Measurements from ENCODE around the gene GKN2. TPM values are rescaled to one million over a fixed set of nuclear protein-coding genes. Genes with fewer than 3 reads are reported as not detected.
"Not testable (repeated sequence)": the region's sequence is repeated elsewhere in the genome, so short reads cannot be mapped to it uniquely, and the experiment has no call there.

The GKN2 gene
- total RNA-seq, 2 experiments from 2014 or later: not detected

GRCh38 chr2:68909793-68910674 lies 42.7 kb downstream of the GKN2 start:
- H3K27me3 Mint-ChIP-seq: no peaks in the 10 kb centered on the region
- DNase-seq (peak; percentile 89), ATAC-seq (no peak)
- H3K9me3 Mint-ChIP-seq (ENCODE audit: low read depth): peaks cover 2% of the 10 kb centered on the region
- CTCF ChIA-PET: interaction anchor here (0.7 to 6.2 kb wide), 16 partner anchors 15 to 445 kb away, joined by 3 to 56 read pairs (median 6); partner anchors contain the start of genes APLF and FBXO48
- no peak overlapping the region for H3K4me3 Mint-ChIP-seq
- peaks cover 7% of the 10 kb centered on the region for H3K36me3 Mint-ChIP-seq
- peak overlapping the region; percentile 77 for H3K27ac Mint-ChIP-seq
- H3K4me1 Mint-ChIP-seq: peaks cover 40% of the 10 kb centered on the region

- DNase-seq (peak; percentile 96), ATAC-seq (peak; percentile 91)
- peak overlapping the region; percentile 38 for H3K4me3 Mint-ChIP-seq
- CTCF ChIA-PET: interaction anchor here (0.7 to 6.2 kb wide), 24 partner anchors 12 to 712 kb away, joined by 3 to 56 read pairs (median 4); partner anchors contain the start of genes APLF and FBXO48
- H3K27me3 Mint-ChIP-seq: no peaks in the 10 kb centered on the region
- peaks cover 38% of the 10 kb centered on the region for H3K4me1 Mint-ChIP-seq
- H3K9me3 Mint-ChIP-seq (ENCODE audit: low read depth): peaks cover 2% of the 10 kb centered on the region
- H3K36me3 Mint-ChIP-seq: peaks cover 15% of the 10 kb centered on the region
- peak overlapping the region; percentile 92 for H3K27ac Mint-ChIP-seq
Measured at GRCh38 chr2:68908392-68908970, 44.2 kb downstream of the GKN2 start.

- H3K27ac Mint-ChIP-seq: peak overlapping the region; percentile 92
- CTCF ChIA-PET: interaction anchor here (0.7 to 6.2 kb wide), 24 partner anchors 12 to 712 kb away, joined by 3 to 56 read pairs (median 4); partner anchors contain the start of genes APLF and FBXO48
- peaks cover 38% of the 10 kb centered on the region for H3K4me1 Mint-ChIP-seq
- H3K9me3 Mint-ChIP-seq (ENCODE audit: low read depth): peaks cover 4% of the 10 kb centered on the region
- no peak for DNase-seq
- peaks cover 20% of the 10 kb centered on the region for H3K36me3 Mint-ChIP-seq
- peak overlapping the region; percentile 38 for H3K4me3 Mint-ChIP-seq
- ATAC-seq: no peak
- H3K27me3 Mint-ChIP-seq: no peaks in the 10 kb centered on the region
Measured at GRCh38 chr2:68907920-68908253, 44.8 kb downstream of the GKN2 start.

GRCh38 chr2:68907232-68907919 lies 45.3 kb downstream of the GKN2 start:
- ATAC-seq: no peak
- no peaks in the 10 kb centered on the region for H3K27me3 Mint-ChIP-seq
- H3K4me1 Mint-ChIP-seq: peaks cover 38% of the 10 kb centered on the region
- H3K27ac Mint-ChIP-seq: peak overlapping the region; percentile 92
- DNase-seq: no peak
- no peak overlapping the region for H3K4me3 Mint-ChIP-seq
- CTCF ChIA-PET: interaction anchor here (0.8 to 6.2 kb wide), 18 partner anchors 18 to 711 kb away, joined by 3 to 56 read pairs (median 6); partner anchors contain the start of genes APLF and FBXO48
- H3K9me3 Mint-ChIP-seq (ENCODE audit: low read depth): peaks cover 8% of the 10 kb centered on the region
- H3K36me3 Mint-ChIP-seq: peaks cover 24% of the 10 kb centered on the region

- CTCF ChIA-PET: interaction anchor here (2.0 to 6.2 kb wide), 7 partner anchors 18 to 441 kb away, joined by 9 to 56 read pairs (median 21); partner anchors contain the start of genes APLF and FBXO48
- Mint-ChIP-seq H3K4me3 (no peak overlapping the region), H3K4me1 (peaks cover 38% of the 10 kb centered on the region), H3K27ac (peak overlapping the region; percentile 50), H3K27me3 (no peaks in the 10 kb centered on the region), H3K9me3 (ENCODE audit: low read depth) (peaks cover 11% of the 10 kb centered on the region), H3K36me3 (peaks cover 30% of the 10 kb centered on the region)
- no peak for DNase-seq
- ATAC-seq: no peak
Measured at GRCh38 chr2:68906716-68907115, 46.0 kb downstream of the GKN2 start.

GRCh38 chr2:68905116-68905515 lies 47.6 kb downstream of the GKN2 start:
- CTCF ChIA-PET: interaction anchor here (1.1 to 6.2 kb wide), 2 partner anchors 26 to 67 kb away, joined by 3 to 56 read pairs; no protein-coding TSS in a partner anchor
- peaks cover 33% of the 10 kb centered on the region for H3K4me1 Mint-ChIP-seq
- no peak overlapping the region for H3K27ac Mint-ChIP-seq
- H3K9me3 Mint-ChIP-seq (ENCODE audit: low read depth): peaks cover 17% of the 10 kb centered on the region
- DNase-seq (no peak), ATAC-seq (no peak)
- H3K36me3 Mint-ChIP-seq: peaks cover 39% of the 10 kb centered on the region
- H3K4me3 Mint-ChIP-seq: no peak overlapping the region
- H3K27me3 Mint-ChIP-seq: no peaks in the 10 kb centered on the region

- DNase-seq (no peak), ATAC-seq (no peak)
- Mint-ChIP-seq H3K9me3 (ENCODE audit: low read depth) (peaks cover 17% of the 10 kb centered on the region), H3K4me3 (no peak overlapping the region), H3K27me3 (peaks cover 2% of the 10 kb centered on the region), H3K4me1 (peaks cover 2% of the 10 kb centered on the region), H3K36me3 (peaks cover 36% of the 10 kb centered on the region), H3K27ac (no peak overlapping the region)
- CTCF ChIA-PET: interaction anchor here (0.7 to 1.7 kb wide), 5 partner anchors 24 to 414 kb away, joined by 3 to 6 read pairs (median 3); no protein-coding TSS in a partner anchor
Measured at GRCh38 chr2:68901561-68901960, 51.1 kb downstream of the GKN2 start.

GRCh38 chr2:68901199-68901514 lies 51.5 kb downstream of the GKN2 start:
- no peak overlapping the region for H3K27ac Mint-ChIP-seq
- peaks cover 17% of the 10 kb centered on the region for H3K9me3 Mint-ChIP-seq (ENCODE audit: low read depth)
- H3K36me3 Mint-ChIP-seq: peaks cover 36% of the 10 kb centered on the region
- peaks cover 2% of the 10 kb centered on the region for H3K4me1 Mint-ChIP-seq
- peaks cover 2% of the 10 kb centered on the region for H3K27me3 Mint-ChIP-seq
- ATAC-seq: no peak
- CTCF ChIA-PET: interaction anchor here (0.7 to 1.7 kb wide), 4 partner anchors 24 to 413 kb away, joined by 3 to 6 read pairs (median 4); no protein-coding TSS in a partner anchor
- H3K4me3 Mint-ChIP-seq: no peak overlapping the region
- no peak for DNase-seq

GRCh38 chr2:68900496-68901198 lies 52.0 kb downstream of the GKN2 start:
- ATAC-seq: no peak
- no peak for DNase-seq
- Mint-ChIP-seq H3K4me3 (no peak overlapping the region), H3K36me3 (peaks cover 35% of the 10 kb centered on the region), H3K9me3 (ENCODE audit: low read depth) (peaks cover 16% of the 10 kb centered on the region), H3K27me3 (peaks cover 2% of the 10 kb centered on the region), H3K4me1 (peaks cover 2% of the 10 kb centered on the region), H3K27ac (no peak overlapping the region)
- CTCF ChIA-PET: interaction anchor here (0.7 to 1.7 kb wide), 3 partner anchors 24 to 149 kb away, joined by 3 to 6 read pairs (median 3); no protein-coding TSS in a partner anchor

GRCh38 chr2:68895981-68896380 lies 56.7 kb downstream of the GKN2 start:
- not testable (repeated sequence) for H3K9me3 Mint-ChIP-seq (ENCODE audit: low read depth); H3K4me3 Mint-ChIP-seq; H3K27ac Mint-ChIP-seq; H3K27me3 Mint-ChIP-seq; H3K4me1 Mint-ChIP-seq; ATAC-seq; H3K36me3 Mint-ChIP-seq; DNase-seq
- CTCF ChIA-PET: interaction anchor here (1.3 kb wide), 1 partner anchor 187 kb away, joined by 4 read pairs; no protein-coding TSS in a partner anchor
